ENCODE data around the gene SARNP.

Gene SARNP

GRCh38 chr12:55724226-55724939 lies 93.1 kb downstream of the SARNP start:
- peak; percentile 67 for DNase-seq (ENCODE audit: low spot score)

- DNase-seq (ENCODE audit: low spot score) = no peak
Observed at GRCh38 chr12:55723516-55724225, 93.9 kb downstream of the SARNP start.

- DNase-seq (ENCODE audit: low spot score) = no peak
Observed at GRCh38 chr12:55722948-55723347, 94.6 kb downstream of the SARNP start.

GRCh38 chr12:55721601-55722213 lies 95.8 kb downstream of the SARNP start:
- no peak for DNase-seq (ENCODE audit: low spot score)

GRCh38 chr12:55720894-55721444 lies 96.6 kb downstream of the SARNP start:
- no peak for DNase-seq (ENCODE audit: low spot score)

GRCh38 chr12:55720071-55720564 lies 97.4 kb downstream of the SARNP start, which contains the start of gene RDH5:
RDH5 (plus strand) TSS chr12:55720393; CDS start chr12:55721185, 792 bp downstream.
- DNase-seq (ENCODE audit: low spot score) = no peak

GRCh38 chr12:55719371-55719770 lies 98.2 kb downstream of the SARNP start:
- DNase-seq (ENCODE audit: low spot score) = no peak

- no peak for DNase-seq (ENCODE audit: low spot score)
Observed at GRCh38 chr12:55718624-55719275, 98.8 kb downstream of the SARNP start.

GRCh38 chr12:55718015-55718414 lies 99.5 kb downstream of the SARNP start:
- DNase-seq (ENCODE audit: low spot score) = no peak

GRCh38 chr12:55717011-55718007 lies 100.2 kb downstream of the SARNP start:
- DNase-seq (ENCODE audit: low spot score) = peak; percentile 27

GRCh38 chr12:55716582-55716957 lies 101.0 kb downstream of the SARNP start:
- no peak for DNase-seq (ENCODE audit: low spot score)

- peak; percentile 89 for DNase-seq (ENCODE audit: low spot score)
Observed at GRCh38 chr12:55715833-55716581, 101.5 kb downstream of the SARNP start, which contains the start of gene BLOC1S1. BLOC1S1 (plus strand) TSS chr12:55716046; CDS start chr12:55716052, 6 bp downstream.

- DNase-seq (ENCODE audit: low spot score) = no peak
Observed at GRCh38 chr12:55715169-55715764, 102.3 kb downstream of the SARNP start.

- DNase-seq (ENCODE audit: low spot score) = no peak
Observed at GRCh38 chr12:55713721-55714120, 103.8 kb downstream of the SARNP start.

GRCh38 chr12:55712700-55713415 lies 104.7 kb downstream of the SARNP start:
- DNase-seq (ENCODE audit: low spot score) = no peak

- DNase-seq (ENCODE audit: low spot score) = no peak
Observed at GRCh38 chr12:55711786-55712553, 105.6 kb downstream of the SARNP start.

GRCh38 chr12:55708695-55709233 lies 108.8 kb downstream of the SARNP start:
- DNase-seq (ENCODE audit: low spot score) = no peak

All from CD4-positive, alpha-beta T cell treated with Interleukin-15 for 4 hours (primary cell).